Omental fat pad (tissue), 4 donors: Measurements from ENCODE around the gene DLG1. TPM values are rescaled to one million over a fixed set of nuclear protein-coding genes. Genes with fewer than 3 reads are reported as not detected.

Experiments used
- ATAC-seq: fragments of 150-250 bp; one replicate; pipeline ENCODE4 v1.9.1; 2016; ENCODE audit warnings: mild to moderate bottlenecking, moderate library complexity; ENCODE audit not compliant: low FRiP score
- DNase-seq: peaks from one replicate; pipeline ENCODE4 v3.0.0-alpha.2; 2019; ENCODE audit warnings: low spot score
- CTCF ChIP-seq, 3 donors: fragments of 450-650 bp; IDR thresholded peaks; one replicate each; pipeline ENCODE4 v1.5.1; 2016 to 2017; ENCODE audit warnings: antibody characterized with exemption in 3 of 3, mild to moderate bottlenecking in 3 of 3, moderate library complexity in 2 of 3
- total RNA-seq, 4 donors: library from RNA; depleted of rRNA; stranded (reverse); fragments of >200 nt; gene quantifications; one replicate each; pipeline ENCODE4 v1.1.0, GENCODE V29; 2016

Gene DLG1
- total RNA-seq, 4 donors from 2014 or later = 47.1 to 65.4 (median 60.2) TPM

GRCh38 chr3:197151580-197151979 is 146.8 kb downstream of the DLG1 start:
- DNase-seq = no peak

GRCh38 chr3:197149528-197149927 is 148.9 kb downstream of the DLG1 start:
- TF ChIP-seq CTCF (IDR thresholded peaks at IDR 0.05) = no peak
- no peak for DNase-seq
- no peak for ATAC-seq

More at GRCh38 chr3:197151580-197151979, 146.8 kb downstream of the DLG1 start:
- no peak for TF ChIP-seq CTCF (IDR thresholded peaks at IDR 0.05)
- peak; percentile 64 for ATAC-seq

GRCh38 chr3:197144188-197144587 is 154.2 kb downstream of the DLG1 start:
- no peak for TF ChIP-seq CTCF (IDR thresholded peaks at IDR 0.05)
- no peak for DNase-seq
- ATAC-seq = no peak

GRCh38 chr3:197139586-197139985 is 158.8 kb downstream of the DLG1 start:
- no peak for TF ChIP-seq CTCF (IDR thresholded peaks at IDR 0.05)
- DNase-seq (no peak), ATAC-seq (no peak)

- no peak for DNase-seq
- TF ChIP-seq CTCF (IDR thresholded peaks at IDR 0.05) = no peak
- no peak for ATAC-seq
These were observed 160.7 kb downstream of the DLG1 start for GRCh38 chr3:197137751-197138150.

GRCh38 chr3:197136744-197137143 is 161.7 kb downstream of the DLG1 start:
- DNase-seq = no peak
- no peak for TF ChIP-seq CTCF (IDR thresholded peaks at IDR 0.05)
- no peak for ATAC-seq

- ATAC-seq (no peak), DNase-seq (no peak)
- no peak for TF ChIP-seq CTCF (IDR thresholded peaks at IDR 0.05)
These were observed 163.2 kb downstream of the DLG1 start for GRCh38 chr3:197135212-197135611.
